KMS-11 (cell line): ENCODE measurements around the gene CACNG6.

Experiments
- H2AFZ ChIP-seq: fragments of 200-600 bp; sonication (generic); 2 replicates; pipeline ENCODE4 v1.6.1; 2016; ENCODE audit warnings: antibody characterized with exemption, mixed run types, low read depth
- H3K27ac ChIP-seq: fragments of 200-600 bp; sonication (generic); 2 replicates; pipeline ENCODE4 v1.6.1; 2016; ENCODE audit warnings: mild to moderate bottlenecking, mixed run types
- H3K27me3 ChIP-seq: fragments of 200-600 bp; sonication (generic); 2 replicates; pipeline ENCODE4 v1.6.1; 2017; ENCODE audit warnings: mild to moderate bottlenecking, low read depth, mixed run types, moderate library complexity; ENCODE audit not compliant: insufficient read depth
- H3K36me3 ChIP-seq: fragments of 200-600 bp; sonication (generic); 2 replicates; pipeline ENCODE4 v1.6.1; 2017; ENCODE audit warnings: mild to moderate bottlenecking, mixed run types; ENCODE audit not compliant: insufficient read depth
- H3K4me1 ChIP-seq: fragments of 200-600 bp; sonication (generic); 2 replicates; pipeline ENCODE4 v1.6.1; 2016; ENCODE audit warnings: mild to moderate bottlenecking, low read depth, mixed run types; ENCODE audit not compliant: poor library complexity, severe bottlenecking
- H3K4me2 ChIP-seq: fragments of 200-600 bp; sonication (generic); 2 replicates; pipeline ENCODE4 v1.7.0; 2016; ENCODE audit warnings: mild to moderate bottlenecking, mixed run types
- H3K4me3 ChIP-seq: fragments of 200-600 bp; sonication (generic); IDR thresholded peaks from 2 replicates; pipeline ENCODE4 v1.6.1; 2017; ENCODE audit warnings: low read depth, low read length, mixed read lengths; ENCODE audit not compliant: insufficient read depth
- H3K79me2 ChIP-seq: fragments of 200-600 bp; sonication (generic); 2 replicates; pipeline ENCODE4 v1.6.1; 2016; ENCODE audit warnings: low read depth, mixed run types; ENCODE audit not compliant: insufficient read depth
- H3K9ac ChIP-seq: fragments of 200-600 bp; sonication (generic); 2 replicates; pipeline ENCODE4 v1.6.1; 2016; ENCODE audit warnings: mild to moderate bottlenecking, mixed run types
- H4K20me1 ChIP-seq: fragments of 200-600 bp; sonication (generic); 2 replicates; pipeline ENCODE4 v1.6.1; 2016; ENCODE audit warnings: mild to moderate bottlenecking, mixed run types; ENCODE audit not compliant: insufficient read depth
- CTCF ChIP-seq: fragments of 200-600 bp; sonication (generic); conservative IDR thresholded peaks from 2 replicates; pipeline ENCODE4 v1.6.1; 2017; ENCODE audit warnings: low read depth, mild to moderate bottlenecking, antibody characterized with exemption, low read length, moderate library complexity, mixed read lengths

CACNG6 gene

DNA sequence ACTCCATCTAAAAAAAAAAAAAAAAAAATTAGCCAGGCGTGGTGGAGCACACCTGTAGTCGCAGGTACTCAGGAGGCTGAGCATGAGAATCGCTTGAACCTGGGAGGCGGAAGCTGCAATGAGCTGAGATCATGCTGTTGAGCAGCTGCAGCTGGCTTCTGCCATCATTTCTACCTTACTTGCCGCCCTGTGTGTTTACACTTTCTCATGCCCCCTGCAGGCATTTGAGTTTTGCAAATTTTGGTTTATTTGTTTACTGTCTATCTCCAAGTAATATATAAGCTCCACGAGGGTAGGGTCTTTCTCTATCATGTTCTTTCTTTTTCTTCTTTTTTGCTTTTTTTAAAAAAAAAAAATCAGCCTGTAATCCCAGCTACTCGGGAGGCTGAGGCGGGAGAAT is 18.0 kb downstream of the CACNG6 start:
- H4K20me1 ChIP-seq: no peaks in the 10 kb centered on the region
- no peak overlapping the region for H3K9ac ChIP-seq
- H2AFZ ChIP-seq: no peak overlapping the region
- TF ChIP-seq CTCF: no peak
- H3K79me2 ChIP-seq: no peaks in the 10 kb centered on the region
- H3K27ac ChIP-seq: no peak overlapping the region
- no peaks in the 10 kb centered on the region; the same call in 1 of the 2 replicates for H3K27me3 ChIP-seq
- no peaks in the 10 kb centered on the region for H3K36me3 ChIP-seq
- H3K4me1 ChIP-seq: no peaks in the 10 kb centered on the region
- H3K4me3 ChIP-seq: no peak overlapping the region
- no peak overlapping the region for H3K4me2 ChIP-seq

GRCh38 chr19:54010474-54010873 is 19.0 kb downstream of the CACNG6 start:
- Histone ChIP-seq H3K4me3 (no peak overlapping the region), H3K27ac (no peak overlapping the region), H4K20me1 (no peaks in the 10 kb centered on the region), H3K27me3 (no peaks in the 10 kb centered on the region; the same call in 1 of the 2 replicates), H3K79me2 (no peaks in the 10 kb centered on the region), H3K4me2 (no peak overlapping the region), H3K4me1 (no peaks in the 10 kb centered on the region), H3K9ac (no peak overlapping the region), H2AFZ (no peak overlapping the region), H3K36me3 (no peaks in the 10 kb centered on the region)
- TF ChIP-seq CTCF: no peak

DNA sequence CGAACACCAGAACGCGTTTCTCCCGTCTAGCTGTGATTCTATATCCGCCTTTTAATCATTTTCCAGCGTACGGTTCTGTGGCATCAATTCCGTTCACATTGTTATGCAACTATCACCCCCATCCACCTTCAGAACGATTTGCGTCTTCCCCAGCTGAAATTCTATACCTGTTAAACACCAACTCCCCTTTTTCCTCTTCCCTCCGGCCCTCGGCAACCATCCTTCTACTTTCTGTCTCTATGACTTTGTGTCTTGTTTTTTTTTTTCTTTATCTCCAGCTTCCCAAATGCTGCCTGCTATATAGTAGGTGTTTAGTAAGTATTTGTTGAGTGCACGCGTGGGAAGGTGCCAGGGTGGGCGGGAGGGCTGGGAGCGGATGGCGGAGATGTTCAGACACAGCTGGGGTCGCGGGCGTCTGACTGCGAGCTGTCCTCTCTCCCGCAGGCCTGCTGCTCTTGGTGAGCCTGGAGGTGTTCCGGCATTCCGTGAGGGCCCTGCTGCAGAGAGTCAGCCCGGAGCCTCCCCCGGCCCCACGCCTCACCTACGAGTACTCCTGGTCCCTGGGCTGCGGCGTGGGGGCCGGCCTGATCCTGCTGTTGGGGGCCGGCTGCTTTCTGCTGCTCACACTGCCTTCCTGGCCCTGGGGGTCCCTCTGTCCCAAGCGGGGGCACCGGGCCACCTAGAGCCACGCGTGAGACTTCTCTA is 20.2 kb downstream of the CACNG6 start:
- H3K9ac ChIP-seq: no peak overlapping the region
- no peak for TF ChIP-seq CTCF
- H4K20me1 ChIP-seq: no peaks in the 10 kb centered on the region
- no peaks in the 10 kb centered on the region for H3K4me1 ChIP-seq
- no peak overlapping the region for H2AFZ ChIP-seq
- H3K4me2 ChIP-seq: no peak overlapping the region
- H3K79me2 ChIP-seq: no peaks in the 10 kb centered on the region
- H3K27me3 ChIP-seq: no peaks in the 10 kb centered on the region; the same call in 1 of the 2 replicates
- no peak overlapping the region for H3K4me3 ChIP-seq
- H3K36me3 ChIP-seq: no peaks in the 10 kb centered on the region
- no peak overlapping the region for H3K27ac ChIP-seq

DNA sequence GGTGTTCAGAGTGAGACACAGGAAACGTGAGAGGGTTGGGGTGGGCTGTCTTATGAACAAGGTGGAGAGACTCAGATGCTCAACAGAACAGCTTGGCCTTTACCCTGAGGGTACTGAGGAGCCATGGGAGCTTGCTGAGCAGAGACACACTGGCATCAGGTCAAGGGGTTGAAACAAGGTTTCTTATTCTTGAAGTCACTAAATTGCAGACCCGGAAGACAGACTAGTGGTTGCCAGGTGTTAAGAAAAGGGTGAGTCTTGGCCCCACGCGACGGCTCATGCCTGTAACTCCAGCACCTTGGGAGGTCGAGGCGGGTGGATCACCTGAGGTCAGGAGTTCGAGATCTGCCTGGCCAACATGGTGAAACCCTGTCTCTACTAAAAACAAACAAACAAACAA is 22.4 kb downstream of the CACNG6 start:
- Histone ChIP-seq H3K27ac (no peak overlapping the region), H3K36me3 (no peaks in the 10 kb centered on the region), H3K4me2 (no peak overlapping the region), H3K79me2 (no peaks in the 10 kb centered on the region), H2AFZ (no peak overlapping the region), H3K27me3 (no peaks in the 10 kb centered on the region; the same call in 1 of the 2 replicates), H4K20me1 (no peaks in the 10 kb centered on the region), H3K4me1 (no peaks in the 10 kb centered on the region), H3K9ac (no peak overlapping the region), H3K4me3 (no peak overlapping the region)
- no peak for TF ChIP-seq CTCF
